Natural killer cell (primary cell): Measurements from ENCODE around the gene ECE1. TPM values are rescaled to one million over a fixed set of nuclear protein-coding genes. Genes with fewer than 3 reads are reported as not detected.
A peak's percentile ranks its signal among the peaks of the same experiment; 100 is the strongest.

Experiments
- ATAC-seq, 3 donors: fragments of 150-1000 bp in 2 of 3; fragments of 200-7000 bp in 1 of 3; cut with Tn5 transposase; 1 replicate in 1 of 3; 2 replicates in 2 of 3; pipeline ENCODE4 v1.10.0; 2021; ENCODE audit warnings: mild to moderate bottlenecking in 2 of 3, moderate library complexity in 2 of 3
- DNase-seq, 2 donors: peaks; one replicate each; pipeline versions ENCODE4 v3.0.0 to v3.0.0-alpha.2; 2013 to 2021; ENCODE audit warnings: mixed read lengths in 1 of 2
- H3K27ac ChIP-seq: one replicate; pipeline ENCODE4 v1.5.1; 2013; ENCODE audit warnings: mild to moderate bottlenecking, low read length
- H3K27me3 ChIP-seq: one replicate; pipeline ENCODE4 v1.6.1; 2013; ENCODE audit warnings: low read length; ENCODE audit not compliant: control insufficient read depth, insufficient read depth
- H3K36me3 ChIP-seq: one replicate; pipeline ENCODE4 v1.6.1; 2013; ENCODE audit warnings: low read length; ENCODE audit not compliant: control insufficient read depth, insufficient read depth
- H3K4me1 ChIP-seq: one replicate; pipeline ENCODE4 v1.6.1; 2013; ENCODE audit warnings: low read length; ENCODE audit not compliant: control insufficient read depth, insufficient read depth
- H3K4me3 ChIP-seq: one replicate; pipeline ENCODE4 v1.5.1; 2013; ENCODE audit warnings: low read length
- H3K9me3 ChIP-seq: one replicate; pipeline ENCODE4 v1.6.1; 2013; ENCODE audit warnings: low read length; ENCODE audit not compliant: control insufficient read depth, insufficient read depth
- H3K27ac Mint-ChIP-seq, 2 donors: one replicate each; pipeline ENCODE4 v1.8.0; 2022; ENCODE audit warnings: mild to moderate bottlenecking in 2 of 2, mixed read lengths in 2 of 2, moderate library complexity in 1 of 2
- H3K27me3 Mint-ChIP-seq, 2 donors: one replicate each; pipeline ENCODE4 v1.8.0; 2022; ENCODE audit warnings: low read depth in 2 of 2, mixed read lengths in 2 of 2
- H3K36me3 Mint-ChIP-seq: one replicate; pipeline ENCODE4 v1.8.0; 2022; ENCODE audit warnings: mixed read lengths
- H3K4me1 Mint-ChIP-seq, 2 donors: one replicate each; pipeline ENCODE4 v1.8.0; 2022; ENCODE audit warnings: mixed read lengths in 2 of 2
- H3K4me3 Mint-ChIP-seq: one replicate; pipeline ENCODE4 v1.8.0; 2022; ENCODE audit warnings: mild to moderate bottlenecking, moderate library complexity, mixed read lengths
- H3K9me3 Mint-ChIP-seq, 2 donors: one replicate each; pipeline ENCODE4 v1.8.0; 2022; ENCODE audit warnings: mixed read lengths in 2 of 2
- CTCF ChIP-seq: fragments of 200-600 bp; IDR thresholded peaks from one replicate; pipeline ENCODE4 v1.8.0; 2022; ENCODE audit warnings: antibody characterized with exemption
- WGBS: methylation state at CpG from one replicate; pipeline ENCODE4 v1.1.7; 2013; ENCODE audit warnings: missing lambda C conversion rate; ENCODE audit not compliant: insufficient coverage; 5-methylcytosine and 5-hydroxymethylcytosine counted together
- intact Hi-C: fragments of 100-400 bp; cut with micrococcal nuclease; formaldehyde crosslinking; loops from one replicate; pipeline ENCODE4 v1.14.2; 2022
- total RNA-seq, 4 donors: library from RNA; stranded (reverse); fragments of 120-200 nt in 1 of 4; gene quantifications; one replicate each; pipeline versions ENCODE4 v1.2.3 to v1.2.4, GENCODE V29; 2013 to 2022

The ECE1 gene
- total RNA-seq, 3 donors from 2014 or later (not counting 1 experiment from before 2014, with no cell fraction given): 47.2 to 70.1 (median 50.7) TPM

GRCh38 chr1:21258331-21259134 is 31.7 kb downstream of the ECE1 start:
- TF ChIP-seq CTCF: no peak
- peaks cover 7% of the 10 kb centered on the region for H3K36me3 Mint-ChIP-seq
- H3K27me3 Mint-ChIP-seq: no peaks in the 10 kb centered on the region
- Histone ChIP-seq H3K4me3 (no peak overlapping the region), H3K9me3 (no peaks in the 10 kb centered on the region), H3K36me3 (peaks cover 31% of the 10 kb centered on the region), H3K27ac (no peak overlapping the region), H3K27me3 (no peaks in the 10 kb centered on the region), H3K4me1 (peaks cover 19% of the 10 kb centered on the region)
- H3K27ac Mint-ChIP-seq: peak overlapping the region in 1 of 2 donors; percentile 55
- intact Hi-C loops: loop anchor here (10.0 kb wide), 1 partner anchor 396 kb away; no protein-coding TSS in a partner anchor
- no peak overlapping the region for H3K4me3 Mint-ChIP-seq
- H3K4me1 Mint-ChIP-seq: peaks cover 10 to 34% of the 10 kb centered on the region in 2 donors
- ATAC-seq: no peak
- 90% methylated on average over 22 of the region's 22 CpGs for WGBS
- no peaks in the 10 kb centered on the region for H3K9me3 Mint-ChIP-seq
- DNase-seq: peak in 1 of 2 donors; percentile 40

- peaks cover 7% of the 10 kb centered on the region for H3K36me3 Mint-ChIP-seq
- H3K4me1 ChIP-seq: peaks cover 19% of the 10 kb centered on the region
- no peak overlapping the region for H3K4me3 Mint-ChIP-seq
- intact Hi-C loops: loop anchor here (10.0 kb wide), 1 partner anchor 397 kb away; no protein-coding TSS in a partner anchor
- no peak overlapping the region for H3K27ac ChIP-seq
- peaks cover 10 to 31% of the 10 kb centered on the region in 2 donors for H3K4me1 Mint-ChIP-seq
- no peak for TF ChIP-seq CTCF
- no peak overlapping the region for H3K4me3 ChIP-seq
- no peaks in the 10 kb centered on the region for H3K9me3 ChIP-seq
- ATAC-seq: no peak
- H3K36me3 ChIP-seq: peaks cover 32% of the 10 kb centered on the region
- DNase-seq: no peak
- H3K27me3 Mint-ChIP-seq: no peaks in the 10 kb centered on the region
- no peaks in the 10 kb centered on the region for H3K9me3 Mint-ChIP-seq
- no peaks in the 10 kb centered on the region for H3K27me3 ChIP-seq
- 97% methylated on average over 13 of the region's 13 CpGs for WGBS
- peak overlapping the region in 1 of 2 donors; percentile 55 for H3K27ac Mint-ChIP-seq
Measured at GRCh38 chr1:21257431-21258135, 32.7 kb downstream of the ECE1 start.

GRCh38 chr1:21256776-21257175 is 33.5 kb downstream of the ECE1 start:
- H3K4me3 Mint-ChIP-seq: no peak overlapping the region
- H3K4me1 ChIP-seq: peaks cover 11% of the 10 kb centered on the region
- no peak overlapping the region for H3K27ac Mint-ChIP-seq
- intact Hi-C loops: loop anchor here (10.0 kb wide), 1 partner anchor 398 kb away; no protein-coding TSS in a partner anchor
- H3K4me1 Mint-ChIP-seq: peaks cover 10 to 23% of the 10 kb centered on the region in 2 donors
- no peaks in the 10 kb centered on the region for H3K27me3 ChIP-seq
- DNase-seq (no peak), ATAC-seq (no peak)
- peaks cover 7% of the 10 kb centered on the region for H3K36me3 Mint-ChIP-seq
- peaks cover 40% of the 10 kb centered on the region for H3K36me3 ChIP-seq
- no peaks in the 10 kb centered on the region for H3K27me3 Mint-ChIP-seq
- WGBS: 98% methylated on average over 13 of the region's 13 CpGs
- no peaks in the 10 kb centered on the region for H3K9me3 ChIP-seq
- no peaks in the 10 kb centered on the region for H3K9me3 Mint-ChIP-seq
- H3K4me3 ChIP-seq: no peak overlapping the region
- no peak overlapping the region for H3K27ac ChIP-seq
- no peak for TF ChIP-seq CTCF
